WERI-Rb-1 (cell line): Measurements from ENCODE around the gene YTHDF2.

ENCODE experiments used
- DNase-seq: peaks from one replicate; pipeline ENCODE4 v3.0.0-alpha.2; 2020
- H3K27ac ChIP-seq: fragments of 250-450 bp; sonication (Bioruptor Pico); 2 replicates; pipeline ENCODE4 v1.5.1; 2020; ENCODE audit warnings: mild to moderate bottlenecking, moderate library complexity
- H3K27me3 ChIP-seq: fragments of 250-450 bp; sonication (Bioruptor Pico); 2 replicates; pipeline ENCODE4 v1.5.1; 2021; ENCODE audit warnings: mild to moderate bottlenecking, low read depth, moderate library complexity; ENCODE audit not compliant: insufficient read depth, severe bottlenecking
- H3K36me3 ChIP-seq: fragments of 250-450 bp; sonication (Bioruptor Pico); 2 replicates; pipeline ENCODE4 v1.5.1; 2020; ENCODE audit warnings: mild to moderate bottlenecking, moderate library complexity
- H3K4me3 ChIP-seq: 2 replicates; pipeline ENCODE4 v1.5.1; 2011; ENCODE audit warnings: low read depth, mild to moderate bottlenecking, control low read depth, low read length
- H3K9me3 ChIP-seq: fragments of 250-450 bp; sonication (Bioruptor Pico); 2 replicates; pipeline ENCODE4 v1.5.1; 2021; ENCODE audit warnings: mild to moderate bottlenecking, moderate library complexity; ENCODE audit not compliant: severe bottlenecking
- CTCF ChIP-seq: IDR thresholded peaks from 2 replicates; pipeline ENCODE4 v1.5.1; 2011; ENCODE audit warnings: low read depth, mild to moderate bottlenecking, control low read depth, inconsistent platforms, low read length

The YTHDF2 gene

GRCh38 chr1:28773105-28773504 is 36.4 kb downstream of the YTHDF2 start:
- TF ChIP-seq CTCF: no peak
- Histone ChIP-seq H3K36me3 (peaks cover 41% of the 10 kb centered on the region), H3K27me3 (no peaks in the 10 kb centered on the region), H3K9me3 (no peaks in the 10 kb centered on the region), H3K27ac (no peak overlapping the region), H3K4me3 (no peak overlapping the region)
- DNase-seq: no peak

- no peak for TF ChIP-seq CTCF
- no peak for DNase-seq
- Histone ChIP-seq H3K27ac (no peak overlapping the region), H3K27me3 (no peaks in the 10 kb centered on the region), H3K9me3 (no peaks in the 10 kb centered on the region), H3K4me3 (no peak overlapping the region), H3K36me3 (peaks cover 30% of the 10 kb centered on the region)
Measured at GRCh38 chr1:28775121-28775942, 38.6 kb downstream of the YTHDF2 start.

GRCh38 chr1:28776341-28776740 is 39.6 kb downstream of the YTHDF2 start:
- Histone ChIP-seq H3K36me3 (peaks cover 20% of the 10 kb centered on the region), H3K27me3 (no peaks in the 10 kb centered on the region), H3K27ac (no peak overlapping the region), H3K9me3 (no peaks in the 10 kb centered on the region), H3K4me3 (no peak overlapping the region)
- no peak for DNase-seq
- TF ChIP-seq CTCF: no peak

GRCh38 chr1:28778021-28778420 is 41.3 kb downstream of the YTHDF2 start:
- DNase-seq: no peak
- Histone ChIP-seq H3K27me3 (no peaks in the 10 kb centered on the region), H3K4me3 (no peak overlapping the region), H3K9me3 (no peaks in the 10 kb centered on the region), H3K36me3 (peaks cover 12% of the 10 kb centered on the region), H3K27ac (no peak overlapping the region)
- TF ChIP-seq CTCF: no peak

GRCh38 chr1:28779751-28780408 is 43.1 kb downstream of the YTHDF2 start:
- no peak for DNase-seq
- no peak for TF ChIP-seq CTCF
- H3K9me3 ChIP-seq: no peaks in the 10 kb centered on the region
- no peaks in the 10 kb centered on the region for H3K27me3 ChIP-seq
- H3K27ac ChIP-seq: no peak overlapping the region
- H3K4me3 ChIP-seq: no peak overlapping the region
- peaks cover under 1% of the 10 kb centered on the region for H3K36me3 ChIP-seq
